ENCODE results near the gene NEK2. TPM values are rescaled to one million over a fixed set of nuclear protein-coding genes. Genes with fewer than 3 reads are reported as not detected.

Gene NEK2
- total and polyA plus RNA-seq, 2 of the 13 experiments (the other 11 are each of a cell fraction or from before 2014, with no cell fraction given): 10.9 to 40.8 TPM

DNA sequence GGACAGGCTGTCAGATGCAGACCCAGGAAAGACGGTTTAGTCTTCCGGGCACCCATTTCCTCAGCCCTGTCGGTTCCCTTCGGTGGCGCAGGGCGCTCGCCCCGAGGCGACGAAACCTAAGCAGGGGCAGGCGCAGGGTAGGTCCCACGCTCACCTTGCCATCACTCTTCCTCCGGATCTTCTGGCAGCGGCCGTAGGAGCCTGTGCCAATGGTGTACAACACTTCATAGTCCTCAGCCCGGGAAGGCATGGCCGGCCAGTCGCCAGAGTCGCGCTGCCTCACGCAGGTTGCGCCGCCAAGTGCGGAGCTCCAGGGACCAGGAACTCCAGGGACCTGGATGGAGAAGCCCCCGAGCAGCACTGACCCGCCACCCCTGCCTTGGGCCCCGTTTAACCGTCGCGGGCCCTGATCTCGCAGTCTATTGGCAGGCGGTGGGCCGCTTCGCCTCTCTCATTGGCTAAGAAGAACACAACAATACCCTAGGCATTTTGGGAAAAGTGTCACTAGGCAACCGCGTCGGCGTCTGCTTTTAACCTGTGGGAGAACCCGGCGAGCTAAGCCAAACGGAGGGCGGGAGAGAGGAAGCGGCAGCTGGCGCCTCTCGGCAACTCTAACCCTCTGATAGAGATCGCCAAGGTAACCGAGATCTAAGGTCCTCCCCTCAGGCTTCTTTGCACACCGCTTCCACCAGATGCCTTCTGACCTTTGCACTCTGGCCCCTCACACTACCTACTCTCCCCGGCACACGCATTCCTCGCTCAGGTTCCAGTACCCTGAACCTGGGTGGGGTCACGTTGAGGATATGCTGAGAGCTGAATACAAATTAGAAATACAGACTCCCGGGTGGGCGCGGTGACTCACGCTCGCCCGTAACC, at the start of gene NEK2 (continued):
- TF ChIP-seq, protein P1, sequence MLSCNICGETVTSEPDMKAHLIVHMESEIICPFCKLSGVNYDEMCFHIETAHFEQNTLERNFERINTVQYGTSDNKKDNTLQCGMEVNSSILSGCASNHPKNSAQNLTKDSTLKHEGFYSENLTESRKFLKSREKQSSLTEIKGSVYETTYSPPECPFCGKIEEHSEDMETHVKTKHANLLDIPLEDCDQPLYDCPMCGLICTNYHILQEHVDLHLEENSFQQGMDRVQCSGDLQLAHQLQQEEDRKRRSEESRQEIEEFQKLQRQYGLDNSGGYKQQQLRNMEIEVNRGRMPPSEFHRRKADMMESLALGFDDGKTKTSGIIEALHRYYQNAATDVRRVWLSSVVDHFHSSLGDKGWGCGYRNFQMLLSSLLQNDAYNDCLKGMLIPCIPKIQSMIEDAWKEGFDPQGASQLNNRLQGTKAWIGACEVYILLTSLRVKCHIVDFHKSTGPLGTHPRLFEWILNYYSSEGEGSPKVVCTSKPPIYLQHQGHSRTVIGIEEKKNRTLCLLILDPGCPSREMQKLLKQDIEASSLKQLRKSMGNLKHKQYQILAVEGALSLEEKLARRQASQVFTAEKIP (CRISPR knock-in tag; IDR thresholded peaks at IDR 0.05; ENCODE audit: borderline replicate concordance): no peak
- TF ChIP-seq ZMYM3 (CRISPR knock-in tag; IDR thresholded peaks at IDR 0.05) (peak; percentile 91), CREB1 (IDR thresholded peaks at IDR 0.05) (peak; percentile 77), CREB1 (CRISPR knock-in tag; IDR thresholded peaks at IDR 0.05) (peak; percentile 92), CC2D1A (CRISPR knock-in tag; IDR thresholded peaks at IDR 0.05) (peak; percentile 78; the same call in 1 of the 2 replicates), KLF11 (CRISPR knock-in tag; IDR thresholded peaks at IDR 0.05) (0 out of 2 replicates have a peak, but pooled peaks have one; percentile 46), SALL1 (CRISPR knock-in tag; IDR thresholded peaks at IDR 0.05) (peak; percentile 89), SAFB2 (CRISPR knock-in tag; IDR thresholded peaks at IDR 0.05; ENCODE audit: borderline replicate concordance, low read depth) (no peak; the same call in 1 of the 2 replicates), ZNF331 (CRISPR knock-in tag; IDR thresholded peaks at IDR 0.05) (peak; percentile 87), KDM1A (CRISPR knock-in tag; IDR thresholded peaks at IDR 0.05) (0 out of 2 replicates have a peak, but pooled peaks have one; percentile 39), ZNF431 (CRISPR knock-in tag; IDR thresholded peaks at IDR 0.05; ENCODE audit: borderline replicate concordance, low read depth) (peak; percentile 69; the same call in 1 of the 2 replicates), ZNF235 (CRISPR knock-in tag; IDR thresholded peaks at IDR 0.05; ENCODE audit: borderline replicate concordance) (no peak; the same call in 1 of the 2 replicates), ZNF720 (CRISPR knock-in tag; IDR thresholded peaks at IDR 0.05) (no peak), ZNF883 (CRISPR knock-in tag; IDR thresholded peaks at IDR 0.05; ENCODE audit: not compliant biosample characterization) (no peak), ZFP90 (CRISPR knock-in tag; IDR thresholded peaks at IDR 0.05; ENCODE audit: borderline replicate concordance) (peak; percentile 22; the same call in 1 of the 2 replicates), ATF1 (CRISPR knock-in tag; IDR thresholded peaks at IDR 0.05) (peak; percentile 72), ZNF510 (CRISPR knock-in tag; IDR thresholded peaks at IDR 0.05; ENCODE audit: low read depth) (0 out of 2 replicates have a peak, but pooled peaks have one; percentile 60), ZNF660 (CRISPR knock-in tag; IDR thresholded peaks at IDR 0.05; ENCODE audit: borderline replicate concordance, low read depth) (no peak), ZC3H13 (CRISPR knock-in tag; IDR thresholded peaks at IDR 0.05) (peak; percentile 77; the same call in 1 of the 2 replicates), TARDBP (CRISPR knock-in tag; IDR thresholded peaks at IDR 0.05) (peak; percentile 97)
- TF ChIP-seq, protein P2, sequence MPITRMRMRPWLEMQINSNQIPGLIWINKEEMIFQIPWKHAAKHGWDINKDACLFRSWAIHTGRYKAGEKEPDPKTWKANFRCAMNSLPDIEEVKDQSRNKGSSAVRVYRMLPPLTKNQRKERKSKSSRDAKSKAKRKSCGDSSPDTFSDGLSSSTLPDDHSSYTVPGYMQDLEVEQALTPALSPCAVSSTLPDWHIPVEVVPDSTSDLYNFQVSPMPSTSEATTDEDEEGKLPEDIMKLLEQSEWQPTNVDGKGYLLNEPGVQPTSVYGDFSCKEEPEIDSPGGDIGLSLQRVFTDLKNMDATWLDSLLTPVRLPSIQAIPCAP (CRISPR knock-in tag; IDR thresholded peaks at IDR 0.05; ENCODE audit: low read depth): no peak
- TF ChIP-seq, protein P3, sequence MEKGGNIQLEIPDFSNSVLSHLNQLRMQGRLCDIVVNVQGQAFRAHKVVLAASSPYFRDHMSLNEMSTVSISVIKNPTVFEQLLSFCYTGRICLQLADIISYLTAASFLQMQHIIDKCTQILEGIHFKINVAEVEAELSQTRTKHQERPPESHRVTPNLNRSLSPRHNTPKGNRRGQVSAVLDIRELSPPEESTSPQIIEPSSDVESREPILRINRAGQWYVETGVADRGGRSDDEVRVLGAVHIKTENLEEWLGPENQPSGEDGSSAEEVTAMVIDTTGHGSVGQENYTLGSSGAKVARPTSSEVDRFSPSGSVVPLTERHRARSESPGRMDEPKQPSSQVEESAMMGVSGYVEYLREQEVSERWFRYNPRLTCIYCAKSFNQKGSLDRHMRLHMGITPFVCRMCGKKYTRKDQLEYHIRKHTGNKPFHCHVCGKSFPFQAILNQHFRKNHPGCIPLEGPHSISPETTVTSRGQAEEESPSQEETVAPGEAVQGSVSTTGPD (CRISPR knock-in tag; IDR thresholded peaks at IDR 0.05): peak; percentile 60; the same call in 1 of the 2 replicates
- TF ChIP-seq, protein P4, sequence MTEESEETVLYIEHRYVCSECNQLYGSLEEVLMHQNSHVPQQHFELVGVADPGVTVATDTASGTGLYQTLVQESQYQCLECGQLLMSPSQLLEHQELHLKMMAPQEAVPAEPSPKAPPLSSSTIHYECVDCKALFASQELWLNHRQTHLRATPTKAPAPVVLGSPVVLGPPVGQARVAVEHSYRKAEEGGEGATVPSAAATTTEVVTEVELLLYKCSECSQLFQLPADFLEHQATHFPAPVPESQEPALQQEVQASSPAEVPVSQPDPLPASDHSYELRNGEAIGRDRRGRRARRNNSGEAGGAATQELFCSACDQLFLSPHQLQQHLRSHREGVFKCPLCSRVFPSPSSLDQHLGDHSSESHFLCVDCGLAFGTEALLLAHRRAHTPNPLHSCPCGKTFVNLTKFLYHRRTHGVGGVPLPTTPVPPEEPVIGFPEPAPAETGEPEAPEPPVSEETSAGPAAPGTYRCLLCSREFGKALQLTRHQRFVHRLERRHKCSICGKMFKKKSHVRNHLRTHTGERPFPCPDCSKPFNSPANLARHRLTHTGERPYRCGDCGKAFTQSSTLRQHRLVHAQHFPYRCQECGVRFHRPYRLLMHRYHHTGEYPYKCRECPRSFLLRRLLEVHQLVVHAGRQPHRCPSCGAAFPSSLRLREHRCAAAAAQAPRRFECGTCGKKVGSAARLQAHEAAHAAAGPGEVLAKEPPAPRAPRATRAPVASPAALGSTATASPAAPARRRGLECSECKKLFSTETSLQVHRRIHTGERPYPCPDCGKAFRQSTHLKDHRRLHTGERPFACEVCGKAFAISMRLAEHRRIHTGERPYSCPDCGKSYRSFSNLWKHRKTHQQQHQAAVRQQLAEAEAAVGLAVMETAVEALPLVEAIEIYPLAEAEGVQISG (CRISPR knock-in tag; IDR thresholded peaks at IDR 0.05): peak; percentile 82

Measured in HepG2 (cell line).